HepG2 (cell line): Measurements from ENCODE around the gene ADM. TPM values are rescaled to one million over a fixed set of nuclear protein-coding genes. Genes with fewer than 3 reads are reported as not detected.
A peak's percentile ranks its signal among the peaks of the same experiment; 100 is the strongest.

Experiments
- HOXA7 ChIP-seq: sonication (generic); formaldehyde crosslinking; IDR thresholded peaks from 2 replicates; pipeline ENCODE4 v1.8.1; 2022; ENCODE audit warnings: mild to moderate bottlenecking, missing genetic modification reagents, moderate library complexity
- KAT8 ChIP-seq: IDR thresholded peaks from 2 replicates; pipeline ENCODE4 v1.6.1; 2016; ENCODE audit warnings: missing genetic modification reagents, missing compliant biosample characterization
- POLR2G ChIP-seq: fragments of 200-400 bp; formaldehyde crosslinking; IDR thresholded peaks from 2 replicates; pipeline ENCODE4 v1.6.1; 2018; ENCODE audit warnings: mild to moderate bottlenecking, low read depth, low read length, moderate library complexity
- SMARCC2 ChIP-seq: fragments of 450-650 bp; IDR thresholded peaks from 2 replicates; pipeline ENCODE4 v1.6.1; 2017; ENCODE audit warnings: antibody characterized with exemption, mild to moderate bottlenecking
- SMYD3 ChIP-seq: sonication (generic); formaldehyde crosslinking; IDR thresholded peaks from 2 replicates; pipeline ENCODE4 v1.8.1; 2023; ENCODE audit warnings: mild to moderate bottlenecking, missing genetic modification reagents
- SOX6 ChIP-seq, 2 experiments: fragments of 450-650 bp in 1 of 2; sonication (generic) in 1 of 2; formaldehyde crosslinking in 1 of 2; IDR thresholded peaks; 2 replicates each; pipeline versions ENCODE4 v1.4.0 to v1.6.1; 2017 to 2020; ENCODE audit warnings: antibody characterized with exemption in 1 of 2, mild to moderate bottlenecking in 1 of 2, missing genetic modification reagents in 1 of 2
- ZNF333 ChIP-seq: sonication (generic); formaldehyde crosslinking; IDR thresholded peaks from 2 replicates; pipeline ENCODE4 v1.4.0; 2020; ENCODE audit warnings: mild to moderate bottlenecking, missing genetic modification reagents, borderline replicate concordance
- ZNF337 ChIP-seq: sonication (generic); formaldehyde crosslinking; IDR thresholded peaks from 2 replicates; pipeline ENCODE4 v1.5.1; 2020; ENCODE audit warnings: missing genetic modification reagents, low read depth, mild to moderate bottlenecking, borderline replicate concordance
- ZNF33A ChIP-seq: sonication (generic); formaldehyde crosslinking; IDR thresholded peaks from 2 replicates; pipeline ENCODE4 v1.5.1; 2020; ENCODE audit warnings: missing genetic modification reagents, mild to moderate bottlenecking, moderate library complexity, borderline replicate concordance
- ZNF563 ChIP-seq: sonication (generic); formaldehyde crosslinking; IDR thresholded peaks from 2 replicates; pipeline ENCODE4 v1.8.0; 2022; ENCODE audit warnings: mild to moderate bottlenecking, moderate library complexity, missing genetic modification reagents
- ZNF615 ChIP-seq: sonication (generic); formaldehyde crosslinking; IDR thresholded peaks from 2 replicates; pipeline ENCODE4 v1.5.0; 2020; ENCODE audit warnings: mild to moderate bottlenecking, missing genetic modification reagents, borderline replicate concordance
- ZNF616 ChIP-seq: sonication (generic); formaldehyde crosslinking; IDR thresholded peaks from 2 replicates; pipeline ENCODE4 v1.5.0; 2020; ENCODE audit warnings: low read depth, mild to moderate bottlenecking, missing genetic modification reagents
- ZNF792 ChIP-seq: IDR thresholded peaks from 2 replicates; pipeline ENCODE4 v1.6.1; 2016
- ZSCAN25 ChIP-seq: sonication (generic); formaldehyde crosslinking; IDR thresholded peaks from 2 replicates; pipeline ENCODE4 v1.8.0; 2022; ENCODE audit warnings: mild to moderate bottlenecking, missing genetic modification reagents
- polyA plus RNA-seq, 8 experiments: library from polyadenylated mRNA; depleted of rRNA in 3 of 8; stranded (reverse) in 7 of 8; unstranded in 1 of 8; fragments of >200 nt; fragmentation: Illumina TruSeq in 4 of 8; extraction: Trizol in 4 of 8; gene quantifications; 2 replicates each; pipeline versions ENCODE4 v1.2.1 to v1.2.3, GENCODE V29; 2011 to 2016; ENCODE audit warnings: low read depth in 4 of 8, missing spikeins in 1 of 8, mixed read lengths in 1 of 8; ENCODE audit not compliant: insufficient read depth in 1 of 8
- total RNA-seq, 5 experiments: library from RNA; depleted of rRNA; stranded (reverse); fragments of >200 nt; fragmentation: Illumina TruSeq; extraction: Trizol; gene quantifications; 2 replicates each; pipeline ENCODE4 v1.2.3, GENCODE V29; 2016; ENCODE audit warnings: low read depth in 1 of 5
- TF ChIP-seq, protein P1 (sequence below): sonication (generic); formaldehyde crosslinking; IDR thresholded peaks from 2 replicates; pipeline ENCODE4 v1.4.0; 2020; ENCODE audit warnings: missing genetic modification reagents
- TF ChIP-seq, protein P2 (sequence below): IDR thresholded peaks from 2 replicates; pipeline ENCODE4 v1.6.1; 2016; ENCODE audit warnings: missing compliant biosample characterization, missing genetic modification reagents, borderline replicate concordance
- TF ChIP-seq, protein P3 (sequence below), 2 experiments: IDR thresholded peaks; 2 replicates each; pipeline ENCODE4 v1.6.1; 2011 to 2012; ENCODE audit warnings: low read length in 2 of 2, borderline replicate concordance in 1 of 2, low read depth in 1 of 2, mild to moderate bottlenecking in 1 of 2, moderate library complexity in 1 of 2
- TF ChIP-seq, protein P4 (sequence below): sonication (generic); formaldehyde crosslinking; IDR thresholded peaks from 2 replicates; pipeline ENCODE4 v1.8.0; 2022; ENCODE audit warnings: mild to moderate bottlenecking, missing genetic modification reagents; ENCODE audit not compliant: insufficient replicate concordance

Gene ADM
- total and polyA plus RNA-seq, 2 of the 13 experiments (the other 11 are each of a cell fraction or from before 2014, with no cell fraction given), result 10.7 to 26.1 TPM

DNA sequence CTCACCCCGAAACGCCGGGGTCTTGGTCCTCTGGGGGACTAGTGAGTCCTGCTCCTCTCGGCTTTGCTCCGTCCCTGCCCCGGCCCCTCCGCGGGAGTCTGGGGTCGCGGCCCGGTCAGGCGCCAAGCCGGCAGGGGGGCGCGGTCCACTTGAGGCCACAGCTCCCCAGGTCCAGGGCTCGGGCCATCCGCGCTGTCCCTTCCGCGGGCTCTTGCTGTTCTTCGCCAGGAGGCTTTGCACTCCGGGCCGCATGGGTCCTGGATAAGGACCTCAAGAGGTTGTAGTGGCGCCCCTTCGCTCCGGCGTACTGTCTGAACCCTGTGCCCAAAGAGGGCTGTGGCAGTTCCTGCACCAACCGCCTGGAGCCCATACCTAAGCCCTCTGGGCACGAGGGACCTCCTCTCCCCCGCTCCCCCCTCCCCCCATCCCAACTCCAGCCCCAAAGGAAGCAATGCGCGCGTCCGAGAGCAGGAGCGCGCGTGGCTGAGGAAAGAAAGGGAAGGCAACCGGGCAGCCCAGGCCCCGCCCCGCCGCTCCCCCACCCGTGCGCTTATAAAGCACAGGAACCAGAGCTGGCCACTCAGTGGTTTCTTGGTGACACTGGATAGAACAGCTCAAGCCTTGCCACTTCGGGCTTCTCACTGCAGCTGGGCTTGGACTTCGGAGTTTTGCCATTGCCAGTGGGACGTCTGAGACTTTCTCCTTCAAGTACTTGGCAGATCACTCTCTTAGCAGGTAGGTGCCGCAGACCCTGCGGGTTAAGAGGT is at the start of gene ADM (continued):
- TF ChIP-seq SOX6 (IDR thresholded peaks at IDR 0.05), result no peak
- peak; percentile 55 for TF ChIP-seq SOX6 (CRISPR knock-in tag; IDR thresholded peaks at IDR 0.05)
- TF ChIP-seq ZNF563 (CRISPR knock-in tag), result peak; percentile 77
- peak; percentile 44 for TF ChIP-seq ZNF792 (CRISPR knock-in tag)
- TF ChIP-seq, protein P1, sequence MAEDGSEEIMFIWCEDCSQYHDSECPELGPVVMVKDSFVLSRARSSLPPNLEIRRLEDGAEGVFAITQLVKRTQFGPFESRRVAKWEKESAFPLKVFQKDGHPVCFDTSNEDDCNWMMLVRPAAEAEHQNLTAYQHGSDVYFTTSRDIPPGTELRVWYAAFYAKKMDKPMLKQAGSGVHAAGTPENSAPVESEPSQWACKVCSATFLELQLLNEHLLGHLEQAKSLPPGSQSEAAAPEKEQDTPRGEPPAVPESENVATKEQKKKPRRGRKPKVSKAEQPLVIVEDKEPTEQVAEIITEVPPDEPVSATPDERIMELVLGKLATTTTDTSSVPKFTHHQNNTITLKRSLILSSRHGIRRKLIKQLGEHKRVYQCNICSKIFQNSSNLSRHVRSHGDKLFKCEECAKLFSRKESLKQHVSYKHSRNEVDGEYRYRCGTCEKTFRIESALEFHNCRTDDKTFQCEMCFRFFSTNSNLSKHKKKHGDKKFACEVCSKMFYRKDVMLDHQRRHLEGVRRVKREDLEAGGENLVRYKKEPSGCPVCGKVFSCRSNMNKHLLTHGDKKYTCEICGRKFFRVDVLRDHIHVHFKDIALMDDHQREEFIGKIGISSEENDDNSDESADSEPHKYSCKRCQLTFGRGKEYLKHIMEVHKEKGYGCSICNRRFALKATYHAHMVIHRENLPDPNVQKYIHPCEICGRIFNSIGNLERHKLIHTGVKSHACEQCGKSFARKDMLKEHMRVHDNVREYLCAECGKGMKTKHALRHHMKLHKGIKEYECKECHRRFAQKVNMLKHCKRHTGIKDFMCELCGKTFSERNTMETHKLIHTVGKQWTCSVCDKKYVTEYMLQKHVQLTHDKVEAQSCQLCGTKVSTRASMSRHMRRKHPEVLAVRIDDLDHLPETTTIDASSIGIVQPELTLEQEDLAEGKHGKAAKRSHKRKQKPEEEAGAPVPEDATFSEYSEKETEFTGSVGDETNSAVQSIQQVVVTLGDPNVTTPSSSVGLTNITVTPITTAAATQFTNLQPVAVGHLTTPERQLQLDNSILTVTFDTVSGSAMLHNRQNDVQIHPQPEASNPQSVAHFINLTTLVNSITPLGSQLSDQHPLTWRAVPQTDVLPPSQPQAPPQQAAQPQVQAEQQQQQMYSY, result peak; percentile 65; the same call in 1 of the 2 replicates
- TF ChIP-seq POLR2G, result peak; percentile 99
- no peak for TF ChIP-seq ZNF615
- TF ChIP-seq HOXA7 (CRISPR knock-in tag), result no peak
- TF ChIP-seq, protein P2, sequence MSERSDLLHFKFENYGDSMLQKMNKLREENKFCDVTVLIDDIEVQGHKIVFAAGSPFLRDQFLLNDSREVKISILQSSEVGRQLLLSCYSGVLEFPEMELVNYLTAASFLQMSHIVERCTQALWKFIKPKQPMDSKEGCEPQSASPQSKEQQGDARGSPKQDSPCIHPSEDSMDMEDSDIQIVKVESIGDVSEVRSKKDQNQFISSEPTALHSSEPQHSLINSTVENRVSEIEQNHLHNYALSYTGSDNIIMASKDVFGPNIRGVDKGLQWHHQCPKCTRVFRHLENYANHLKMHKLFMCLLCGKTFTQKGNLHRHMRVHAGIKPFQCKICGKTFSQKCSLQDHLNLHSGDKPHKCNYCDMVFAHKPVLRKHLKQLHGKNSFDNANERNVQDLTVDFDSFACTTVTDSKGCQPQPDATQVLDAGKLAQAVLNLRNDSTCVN, result peak; percentile 48; the same call in 1 of the 2 replicates
- TF ChIP-seq, protein P3, sequence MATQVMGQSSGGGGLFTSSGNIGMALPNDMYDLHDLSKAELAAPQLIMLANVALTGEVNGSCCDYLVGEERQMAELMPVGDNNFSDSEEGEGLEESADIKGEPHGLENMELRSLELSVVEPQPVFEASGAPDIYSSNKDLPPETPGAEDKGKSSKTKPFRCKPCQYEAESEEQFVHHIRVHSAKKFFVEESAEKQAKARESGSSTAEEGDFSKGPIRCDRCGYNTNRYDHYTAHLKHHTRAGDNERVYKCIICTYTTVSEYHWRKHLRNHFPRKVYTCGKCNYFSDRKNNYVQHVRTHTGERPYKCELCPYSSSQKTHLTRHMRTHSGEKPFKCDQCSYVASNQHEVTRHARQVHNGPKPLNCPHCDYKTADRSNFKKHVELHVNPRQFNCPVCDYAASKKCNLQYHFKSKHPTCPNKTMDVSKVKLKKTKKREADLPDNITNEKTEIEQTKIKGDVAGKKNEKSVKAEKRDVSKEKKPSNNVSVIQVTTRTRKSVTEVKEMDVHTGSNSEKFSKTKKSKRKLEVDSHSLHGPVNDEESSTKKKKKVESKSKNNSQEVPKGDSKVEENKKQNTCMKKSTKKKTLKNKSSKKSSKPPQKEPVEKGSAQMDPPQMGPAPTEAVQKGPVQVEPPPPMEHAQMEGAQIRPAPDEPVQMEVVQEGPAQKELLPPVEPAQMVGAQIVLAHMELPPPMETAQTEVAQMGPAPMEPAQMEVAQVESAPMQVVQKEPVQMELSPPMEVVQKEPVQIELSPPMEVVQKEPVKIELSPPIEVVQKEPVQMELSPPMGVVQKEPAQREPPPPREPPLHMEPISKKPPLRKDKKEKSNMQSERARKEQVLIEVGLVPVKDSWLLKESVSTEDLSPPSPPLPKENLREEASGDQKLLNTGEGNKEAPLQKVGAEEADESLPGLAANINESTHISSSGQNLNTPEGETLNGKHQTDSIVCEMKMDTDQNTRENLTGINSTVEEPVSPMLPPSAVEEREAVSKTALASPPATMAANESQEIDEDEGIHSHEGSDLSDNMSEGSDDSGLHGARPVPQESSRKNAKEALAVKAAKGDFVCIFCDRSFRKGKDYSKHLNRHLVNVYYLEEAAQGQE (IDR thresholded peaks at IDR 0.05; ENCODE audit: borderline replicate concordance in 1 of 2, low read depth in 1 of 2, low read length in 2 of 2), result peak in 1 of 2 experiments; percentile 77; a peak in 2 of 4 replicates
- TF ChIP-seq KAT8 (CRISPR knock-in tag), result peak; percentile 78
- peak; percentile 45; the same call in 1 of the 2 replicates for TF ChIP-seq ZNF337
- no peak for TF ChIP-seq SMARCC2
- no peak for TF ChIP-seq ZNF616
- no peak for TF ChIP-seq ZNF33A (CRISPR knock-in tag)
- TF ChIP-seq SMYD3 (CRISPR knock-in tag), result peak; percentile 66; the same call in 1 of the 2 replicates
- peak; percentile 50; the same call in 1 of the 2 replicates for TF ChIP-seq ZSCAN25 (CRISPR knock-in tag)
- peak; percentile 22 for TF ChIP-seq ZNF333 (CRISPR knock-in tag)
- TF ChIP-seq, protein P4, sequence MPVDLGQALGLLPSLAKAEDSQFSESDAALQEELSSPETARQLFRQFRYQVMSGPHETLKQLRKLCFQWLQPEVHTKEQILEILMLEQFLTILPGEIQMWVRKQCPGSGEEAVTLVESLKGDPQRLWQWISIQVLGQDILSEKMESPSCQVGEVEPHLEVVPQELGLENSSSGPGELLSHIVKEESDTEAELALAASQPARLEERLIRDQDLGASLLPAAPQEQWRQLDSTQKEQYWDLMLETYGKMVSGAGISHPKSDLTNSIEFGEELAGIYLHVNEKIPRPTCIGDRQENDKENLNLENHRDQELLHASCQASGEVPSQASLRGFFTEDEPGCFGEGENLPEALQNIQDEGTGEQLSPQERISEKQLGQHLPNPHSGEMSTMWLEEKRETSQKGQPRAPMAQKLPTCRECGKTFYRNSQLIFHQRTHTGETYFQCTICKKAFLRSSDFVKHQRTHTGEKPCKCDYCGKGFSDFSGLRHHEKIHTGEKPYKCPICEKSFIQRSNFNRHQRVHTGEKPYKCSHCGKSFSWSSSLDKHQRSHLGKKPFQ (CRISPR knock-in tag), result peak; percentile 85
